ENCODE data around the gene C1QA. TPM values are rescaled to one million over a fixed set of nuclear protein-coding genes. Genes with fewer than 3 reads are reported as not detected.

The C1QA gene
- polyA plus RNA-seq, 3 donors, result 38.2 to 271 (median 173) TPM

DNA sequence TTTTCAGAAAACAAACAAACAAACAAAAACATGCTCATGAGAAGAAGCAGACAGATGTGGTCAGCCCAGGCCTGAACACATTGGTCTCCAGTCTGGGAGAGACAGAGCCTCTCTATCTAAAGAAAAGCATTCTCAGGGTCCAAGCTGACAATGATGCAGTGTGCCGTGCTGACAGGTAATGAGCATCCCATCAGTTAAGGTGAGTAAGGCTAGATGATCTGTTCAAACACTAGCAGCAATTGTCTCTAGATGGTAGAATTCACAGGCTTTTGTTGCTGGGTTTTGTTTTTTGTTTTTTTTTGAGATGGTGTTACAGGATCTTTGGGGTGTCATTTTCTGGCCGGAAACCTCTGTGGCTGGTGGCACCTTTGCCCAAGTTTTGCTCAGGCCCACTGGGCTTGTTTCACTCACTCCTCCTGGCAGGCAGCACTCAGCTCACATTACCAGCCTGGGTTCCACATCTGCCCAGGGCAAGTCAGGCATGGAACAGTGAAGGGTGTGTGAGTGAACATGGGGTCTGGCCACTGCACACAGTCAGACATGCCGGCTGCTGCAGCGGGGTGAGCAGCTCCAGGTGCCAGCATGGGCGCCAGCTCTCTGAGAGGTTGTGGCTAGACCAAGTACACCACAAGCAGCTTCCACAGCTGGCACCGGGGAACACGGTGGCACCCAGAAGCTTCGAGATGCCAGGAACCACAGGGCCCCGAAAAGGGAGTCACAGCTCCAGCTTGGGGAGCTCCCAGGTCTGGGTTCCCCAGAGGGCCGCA lies 2.5 kb upstream of the C1QA start:
- no peak overlapping the region for H3K27ac ChIP-seq (ENCODE audit: low read depth, low read length)
- WGBS, 3 donors, result 83 to 93% (median 91%) methylated on average over 10 of the region's 10 CpGs

DNA sequence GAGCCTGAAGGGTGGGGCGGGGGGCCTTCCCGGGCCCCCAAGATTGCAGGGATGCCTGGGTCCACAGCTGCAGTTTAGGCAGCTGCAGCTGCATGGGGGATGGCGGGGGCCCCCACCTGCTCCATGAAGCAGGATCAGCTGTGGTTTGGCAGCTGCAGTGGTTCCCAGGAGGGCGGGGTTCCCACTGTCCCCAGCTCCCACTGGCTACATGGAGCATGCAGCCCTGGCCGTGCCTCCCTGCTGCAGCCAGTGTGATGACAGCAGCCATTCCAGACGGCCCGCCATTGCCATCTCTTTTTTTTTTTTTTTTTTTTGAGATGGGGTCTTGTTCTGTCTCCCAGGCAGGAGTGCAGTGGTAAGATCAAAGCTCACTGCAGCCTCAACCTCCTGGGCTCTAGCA lies 992 bp upstream of the C1QA start:
- H3K27ac ChIP-seq (ENCODE audit: low read depth, low read length), result no peak overlapping the region
- WGBS, 3 donors, result 24 to 68% (median 66%) methylated on average over 5 to 7 of the region's 7 CpGs

DNA sequence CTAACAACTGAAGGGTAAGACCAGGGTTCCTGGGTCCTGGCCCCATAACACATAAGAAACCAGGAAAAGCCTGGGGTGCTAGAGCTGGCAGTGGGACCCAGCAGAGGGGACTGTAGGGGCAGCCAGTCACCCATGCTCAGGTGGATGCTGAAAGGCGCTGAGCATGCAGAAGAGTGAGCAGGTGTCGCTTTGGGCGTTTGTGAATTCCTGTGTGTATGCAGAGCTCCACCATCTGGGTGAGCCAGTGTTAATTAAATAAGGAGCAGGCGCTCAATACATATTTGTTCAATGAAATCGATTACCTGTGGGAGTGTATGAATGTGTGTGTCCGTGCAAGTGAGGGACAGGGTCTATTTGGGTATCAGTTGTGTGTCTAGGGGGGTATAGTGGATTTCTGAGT lies 499 bp downstream of the C1QA start:
- no peak overlapping the region for H3K27ac ChIP-seq (ENCODE audit: low read depth, low read length)
- WGBS, 3 donors, result 37 to 79% (median 74%) methylated on average over 6 of the region's 6 CpGs

DNA sequence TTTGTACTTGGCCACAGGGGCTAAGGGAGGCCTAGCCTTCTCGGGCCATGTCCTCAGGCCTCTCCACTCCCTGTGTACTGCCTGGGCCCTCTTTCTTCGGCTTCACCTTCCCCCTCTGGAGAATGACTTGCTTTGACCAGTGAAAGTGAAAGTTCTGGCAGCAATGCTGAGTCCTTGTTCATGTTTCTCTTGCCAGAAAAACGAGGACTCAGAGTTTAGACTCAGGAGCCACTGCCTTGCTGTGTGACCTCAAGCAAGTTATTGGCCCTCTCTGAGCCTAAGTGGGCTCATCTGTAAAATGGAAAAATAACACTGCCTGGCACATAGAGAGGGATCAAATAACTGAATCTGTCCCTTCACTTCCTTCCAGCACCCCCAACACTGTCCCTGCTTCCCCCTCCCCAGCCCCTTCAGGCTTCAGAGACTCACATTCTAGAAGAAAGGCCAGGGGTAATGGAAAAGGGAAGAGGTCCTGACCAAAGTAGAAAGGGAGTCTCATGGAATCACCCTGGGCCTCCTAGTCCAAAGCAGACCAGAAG lies 1.5 kb downstream of the C1QA start:
- 56 to 58% (median 57%) methylated on average over 3 of the region's 3 CpGs for WGBS, 3 donors
- no peak overlapping the region for H3K27ac ChIP-seq (ENCODE audit: low read depth, low read length)

DNA sequence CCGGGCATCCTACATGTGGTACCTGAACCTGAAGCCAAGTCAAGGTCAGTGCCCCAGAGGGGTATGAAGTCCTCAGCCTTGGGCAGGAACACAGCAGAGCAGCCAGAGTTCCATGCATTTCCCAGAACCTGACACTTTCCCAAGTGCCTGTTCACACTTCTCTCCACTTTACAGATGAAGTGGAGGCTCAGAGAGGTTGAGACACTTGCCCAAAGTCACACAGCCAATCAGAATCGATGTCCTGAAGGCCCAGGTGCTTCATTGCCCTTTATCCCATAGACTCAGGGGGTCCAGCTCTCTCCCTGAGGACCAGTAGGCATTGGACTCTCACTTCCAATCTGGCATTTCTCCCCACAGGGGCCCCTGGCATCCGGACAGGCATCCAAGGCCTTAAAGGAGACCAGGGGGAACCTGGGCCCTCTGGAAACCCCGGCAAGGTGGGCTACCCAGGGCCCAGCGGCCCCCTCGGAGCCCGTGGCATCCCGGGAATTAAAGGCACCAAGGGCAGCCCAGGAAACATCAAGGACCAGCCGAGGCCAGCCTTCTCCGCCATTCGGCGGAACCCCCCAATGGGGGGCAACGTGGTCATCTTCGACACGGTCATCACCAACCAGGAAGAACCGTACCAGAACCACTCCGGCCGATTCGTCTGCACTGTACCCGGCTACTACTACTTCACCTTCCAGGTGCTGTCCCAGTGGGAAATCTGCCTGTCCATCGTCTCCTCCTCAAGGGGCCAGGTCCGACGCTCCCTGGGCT lies 2.2 kb downstream of the C1QA start:
- 80 to 82% (median 82%) methylated on average over 23 of the region's 23 CpGs for WGBS, 3 donors
- no peak overlapping the region for H3K27ac ChIP-seq (ENCODE audit: low read depth, low read length)

DNA sequence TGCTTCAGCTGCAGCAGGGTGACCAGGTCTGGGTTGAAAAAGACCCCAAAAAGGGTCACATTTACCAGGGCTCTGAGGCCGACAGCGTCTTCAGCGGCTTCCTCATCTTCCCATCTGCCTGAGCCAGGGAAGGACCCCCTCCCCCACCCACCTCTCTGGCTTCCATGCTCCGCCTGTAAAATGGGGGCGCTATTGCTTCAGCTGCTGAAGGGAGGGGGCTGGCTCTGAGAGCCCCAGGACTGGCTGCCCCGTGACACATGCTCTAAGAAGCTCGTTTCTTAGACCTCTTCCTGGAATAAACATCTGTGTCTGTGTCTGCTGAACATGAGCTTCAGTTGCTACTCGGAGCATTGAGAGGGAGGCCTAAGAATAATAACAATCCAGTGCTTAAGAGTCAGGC lies 2.9 kb downstream of the C1QA start:
- WGBS, 3 donors, result 35 to 76% (median 50%) methylated on average over 8 of the region's 8 CpGs
- H3K27ac ChIP-seq (ENCODE audit: low read depth, low read length), result no peak overlapping the region

DNA sequence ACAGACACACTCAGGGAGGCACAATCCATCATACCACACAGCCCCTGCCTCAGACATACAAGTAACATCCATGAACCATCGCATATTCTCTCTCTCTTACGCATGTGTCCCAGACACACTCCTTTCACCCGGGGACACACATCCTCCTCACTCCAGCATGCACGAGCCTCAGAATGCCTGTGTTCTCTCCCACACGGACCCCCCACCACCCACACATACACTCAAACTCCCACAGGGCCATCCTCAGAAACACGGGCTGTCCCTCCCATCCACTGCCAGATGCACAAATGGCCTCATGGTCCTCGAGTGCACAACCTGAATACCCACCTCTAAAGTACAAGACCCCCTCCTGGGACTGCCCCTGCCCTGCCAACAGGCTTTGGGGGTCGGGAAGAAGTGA lies 4.8 kb downstream of the C1QA start:
- WGBS, 3 donors, result 46 to 58% (median 51%) methylated on average over 8 of the region's 8 CpGs
- H3K27ac ChIP-seq (ENCODE audit: low read depth, low read length), result no peak overlapping the region

DNA sequence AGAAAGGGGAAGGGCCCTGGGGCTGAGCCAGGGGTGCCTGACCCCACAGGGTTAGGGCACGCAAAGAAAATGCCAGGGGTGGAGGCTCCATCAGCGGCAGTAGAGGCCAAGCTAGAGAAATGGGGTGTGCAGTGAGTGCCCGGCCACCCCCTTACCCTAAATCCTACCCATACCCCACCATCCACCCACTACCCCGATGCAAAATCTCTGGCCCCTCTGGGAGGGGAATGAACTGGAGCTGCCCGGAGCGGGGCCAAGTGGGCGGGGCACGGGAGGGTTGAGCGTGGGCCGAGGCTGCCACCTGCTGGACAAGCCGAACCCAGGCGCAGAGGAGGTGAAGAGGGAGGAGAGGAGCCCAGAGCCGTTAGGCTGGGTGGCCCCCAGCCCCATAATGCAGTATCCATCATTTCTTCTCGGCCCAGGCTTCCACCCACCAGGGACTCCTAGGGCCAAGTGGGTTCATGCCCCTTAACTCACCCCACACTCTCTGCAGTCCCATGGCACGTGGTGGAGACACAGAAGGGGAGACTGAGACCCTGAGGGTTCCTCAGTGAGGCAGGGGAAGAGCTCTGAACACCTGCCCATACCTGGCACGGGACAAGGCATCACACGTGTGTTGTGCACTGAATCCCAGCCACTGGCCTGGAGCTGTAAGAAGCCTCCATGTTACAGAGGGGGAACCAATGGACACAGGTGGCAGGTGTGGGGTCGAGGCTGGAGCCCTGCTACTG lies 5.6 kb downstream of the C1QA start:
- 8 to 10% (median 8%) methylated on average over 18 of the region's 18 CpGs for WGBS, 3 donors
- no peak overlapping the region for H3K27ac ChIP-seq (ENCODE audit: low read depth, low read length)

DNA sequence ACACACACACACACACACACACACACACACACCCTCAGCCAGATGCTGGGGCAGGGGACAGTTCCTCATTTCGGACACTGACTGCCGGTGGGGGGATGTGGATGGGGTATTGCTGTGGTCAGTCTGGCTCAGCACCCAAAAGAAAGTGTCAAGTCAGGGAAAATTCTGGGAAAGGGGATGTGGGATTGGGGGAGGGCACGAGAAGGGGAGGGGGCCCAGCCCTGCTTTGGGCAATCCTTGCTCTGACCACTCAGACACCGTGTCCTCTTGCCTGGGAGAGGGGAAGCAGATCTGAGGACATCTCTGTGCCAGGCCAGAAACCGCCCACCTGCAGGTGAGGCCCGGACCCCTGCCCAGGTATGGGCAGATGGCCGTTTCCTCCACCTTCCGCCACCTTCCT lies 7.0 kb downstream of the C1QA start, which contains the start of gene C1QC:
C1QC (plus strand) TSS at position 253 of the 400 bp plus-strand sequence. CDS start 391 bp downstream, outside the sequence.
- WGBS, 3 donors, result 63 to 81% (median 68%) methylated on average over 7 to 8 of the region's 8 CpGs
- H3K27ac ChIP-seq (ENCODE audit: low read depth, low read length), result no peak within 1 kb of the TSS

DNA sequence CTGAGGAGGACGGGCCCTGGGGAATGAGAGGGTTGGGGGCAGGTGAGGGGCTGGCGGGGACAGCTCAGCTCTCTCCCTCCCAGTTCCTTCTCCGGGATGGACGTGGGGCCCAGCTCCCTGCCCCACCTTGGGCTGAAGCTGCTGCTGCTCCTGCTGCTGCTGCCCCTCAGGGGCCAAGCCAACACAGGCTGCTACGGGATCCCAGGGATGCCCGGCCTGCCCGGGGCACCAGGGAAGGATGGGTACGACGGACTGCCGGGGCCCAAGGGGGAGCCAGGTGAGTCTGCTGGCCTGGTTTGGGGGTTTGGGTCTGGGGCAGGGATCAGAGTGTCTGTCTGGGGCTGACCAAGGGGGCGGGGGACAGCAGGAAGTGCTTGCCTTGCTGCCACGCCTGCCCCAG lies 7.5 kb downstream of the C1QA start:
- 65 to 91% (median 77%) methylated on average over 10 to 12 of the region's 12 CpGs for WGBS, 3 donors
- H3K27ac ChIP-seq (ENCODE audit: low read depth, low read length), result no peak overlapping the region

DNA sequence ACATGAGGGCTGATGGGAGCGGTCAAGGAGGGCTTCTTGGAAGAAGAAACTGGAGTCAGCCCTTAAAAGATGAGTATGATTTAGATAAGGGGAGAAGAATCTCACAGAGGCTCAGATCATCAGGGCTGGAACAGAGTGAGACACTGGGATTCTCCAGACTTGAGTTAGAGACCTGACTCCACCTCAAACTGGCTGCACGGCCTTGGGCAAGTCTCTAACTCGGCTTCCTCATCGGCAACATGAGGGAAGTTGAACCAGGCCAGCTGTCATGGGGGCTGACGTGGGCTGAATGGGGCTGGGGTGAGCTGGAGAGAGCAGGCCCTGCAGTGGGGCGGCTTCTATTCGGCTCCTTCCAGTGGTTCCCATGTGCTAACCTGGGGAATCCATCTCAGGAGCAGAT lies 9.5 kb downstream of the C1QA start:
- no peak overlapping the region for H3K27ac ChIP-seq (ENCODE audit: low read depth, low read length)
- 66 to 75% (median 69%) methylated on average over 7 of the region's 7 CpGs for WGBS, 3 donors

DNA sequence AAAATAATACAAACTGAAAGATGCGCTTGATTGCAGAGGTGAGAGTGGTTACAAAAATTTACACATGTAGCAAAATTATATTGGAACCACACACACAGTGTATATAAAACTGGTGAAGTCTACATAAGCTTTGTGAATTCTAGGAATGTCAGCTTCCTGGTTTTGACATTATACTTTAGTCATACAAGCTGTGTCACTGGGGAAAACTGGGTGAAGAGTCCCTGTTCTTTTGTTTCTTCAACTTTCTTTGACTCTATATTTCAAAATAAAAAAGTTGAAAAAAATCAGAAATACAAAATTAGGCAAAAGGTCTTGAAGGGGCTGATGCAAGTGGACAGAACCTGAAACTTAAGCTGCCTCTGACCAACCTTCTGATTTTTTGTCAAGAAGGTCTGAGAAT lies 10.0 kb downstream of the C1QA start:
- H3K27ac ChIP-seq (ENCODE audit: low read depth, low read length), result no peak overlapping the region
- WGBS, 3 donors, result 0 to 97% (median 3%) methylated on average over 1 of the region's 1 CpG

DNA sequence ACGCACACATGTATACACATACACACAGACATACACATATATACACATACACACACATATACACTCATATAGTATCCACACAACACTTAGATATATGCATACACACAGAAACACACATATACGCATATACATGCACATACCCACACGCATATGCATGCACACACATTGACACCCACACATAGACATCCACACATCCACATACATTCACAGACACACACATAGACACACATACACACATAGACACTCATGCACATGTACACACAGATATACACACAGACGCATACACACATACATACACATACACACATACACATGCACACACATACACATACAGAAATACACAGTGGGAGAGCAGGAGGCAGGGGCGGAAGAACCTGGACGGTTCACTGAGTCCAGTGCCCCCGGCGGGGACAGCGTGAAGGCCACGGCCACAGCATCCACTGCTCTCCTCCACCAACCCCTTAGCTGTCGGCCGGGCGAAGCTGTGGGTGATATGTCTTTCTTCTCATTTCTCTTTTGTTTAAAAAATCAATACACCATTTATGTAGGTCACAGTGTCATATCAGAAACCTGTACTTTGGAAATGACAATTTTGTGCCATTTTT lies 13.8 kb downstream of the C1QA start:
- WGBS, 3 donors, result 89 to 92% (median 90%) methylated on average over 13 of the region's 13 CpGs
- no peak overlapping the region for H3K27ac ChIP-seq (ENCODE audit: low read depth, low read length)

DNA sequence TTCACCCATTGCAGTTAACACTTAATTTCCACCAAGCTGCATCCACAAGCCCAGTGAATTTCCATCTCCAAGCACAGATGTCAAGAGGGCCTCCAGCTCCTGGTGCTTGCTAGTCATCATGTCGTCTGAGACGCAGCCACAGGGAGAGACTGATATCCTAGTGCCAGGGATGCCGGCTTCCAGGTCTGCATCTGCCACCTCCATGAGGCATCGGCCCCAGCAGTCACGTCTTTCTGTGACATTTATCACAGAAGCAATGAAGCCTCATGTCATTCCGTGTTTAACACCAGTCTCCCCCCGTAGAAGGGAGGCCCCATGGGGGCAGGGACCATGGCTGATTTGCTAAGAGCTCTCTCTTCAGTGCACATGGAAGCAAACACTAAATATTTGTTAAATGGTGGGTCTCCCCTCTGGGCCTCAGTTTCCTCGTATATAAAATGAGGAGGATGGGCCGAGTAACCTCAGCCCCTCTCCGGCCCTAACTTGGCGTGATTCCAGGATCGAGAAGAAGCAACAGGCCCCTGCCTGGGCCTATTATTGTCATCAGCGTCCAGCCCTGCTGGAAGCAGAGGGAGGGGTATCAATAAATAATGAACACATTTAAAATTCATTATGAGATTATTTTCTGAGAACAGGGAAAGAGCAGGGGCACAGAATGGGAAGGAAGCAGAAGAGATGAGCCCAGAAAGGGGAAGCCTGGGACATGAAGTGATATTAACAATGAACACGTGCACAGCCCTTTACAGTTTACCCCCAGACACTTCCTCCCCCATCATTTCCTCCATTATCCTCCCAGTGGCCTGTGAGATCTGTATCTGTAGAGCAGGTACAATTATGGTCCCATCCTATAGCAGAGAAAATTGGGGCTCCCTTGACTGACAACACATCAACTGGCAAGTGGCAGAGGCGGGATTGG lies 15.8 kb downstream of the C1QA start:
- H3K27ac ChIP-seq (ENCODE audit: low read depth, low read length), result no peak overlapping the region
- WGBS, 3 donors, result 65 to 66% (median 65%) methylated on average over 15 of the region's 15 CpGs

DNA sequence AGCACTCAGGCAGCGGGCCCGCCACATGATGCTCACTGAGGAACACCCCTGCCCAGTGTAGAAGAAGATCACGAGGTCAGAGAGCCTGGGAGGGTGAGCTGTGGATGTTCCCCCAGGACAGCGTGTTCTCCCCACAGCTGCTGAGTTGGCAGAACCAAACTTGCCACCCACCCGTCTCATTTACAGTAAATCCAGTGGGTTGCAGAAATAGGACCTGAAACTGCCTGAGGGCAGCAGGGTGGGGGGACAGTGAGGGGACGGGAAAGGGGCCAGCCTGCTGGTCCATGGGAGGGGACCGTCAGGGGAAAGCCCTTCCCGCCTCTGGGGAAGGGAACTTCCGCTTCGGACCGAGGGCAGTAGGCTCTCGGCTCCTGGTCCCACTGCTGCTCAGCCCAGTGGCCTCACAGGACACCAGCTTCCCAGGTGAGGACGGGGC lies 16.5 kb downstream of the C1QA start, which contains the start of gene C1QB:
C1QB (plus strand) TSS at position 356 of the 436 bp plus-strand sequence. CDS start 6,227 bp downstream, outside the sequence.
- no peak within 1 kb of the TSS for H3K27ac ChIP-seq (ENCODE audit: low read depth, low read length)
- WGBS, 3 donors, result 73 to 88% (median 76%) methylated on average over 12 to 13 of the region's 13 CpGs

DNA sequence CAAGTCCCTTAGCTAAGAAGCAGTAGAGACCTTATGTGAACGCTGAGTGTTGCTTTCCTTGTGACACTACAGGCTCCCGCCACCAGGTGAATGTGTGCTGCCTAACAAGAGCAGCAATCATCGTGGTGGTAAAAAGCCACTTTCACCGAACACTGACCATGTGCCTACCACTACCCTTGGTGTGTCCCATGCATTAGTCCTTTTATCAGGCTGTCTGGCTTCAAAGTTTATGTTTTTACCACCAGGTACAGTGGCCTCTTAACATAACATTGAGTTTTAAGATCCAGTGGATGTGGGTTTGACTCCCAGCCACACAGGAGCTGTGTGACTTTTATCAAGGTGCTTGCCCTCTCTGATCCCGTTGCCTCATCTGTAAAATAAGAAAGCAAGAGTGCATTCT lies 18.3 kb downstream of the C1QA start:
- H3K27ac ChIP-seq (ENCODE audit: low read depth, low read length), result no peak overlapping the region
- WGBS, 3 donors, result 61 to 65% (median 62%) methylated on average over 5 of the region's 5 CpGs

DNA sequence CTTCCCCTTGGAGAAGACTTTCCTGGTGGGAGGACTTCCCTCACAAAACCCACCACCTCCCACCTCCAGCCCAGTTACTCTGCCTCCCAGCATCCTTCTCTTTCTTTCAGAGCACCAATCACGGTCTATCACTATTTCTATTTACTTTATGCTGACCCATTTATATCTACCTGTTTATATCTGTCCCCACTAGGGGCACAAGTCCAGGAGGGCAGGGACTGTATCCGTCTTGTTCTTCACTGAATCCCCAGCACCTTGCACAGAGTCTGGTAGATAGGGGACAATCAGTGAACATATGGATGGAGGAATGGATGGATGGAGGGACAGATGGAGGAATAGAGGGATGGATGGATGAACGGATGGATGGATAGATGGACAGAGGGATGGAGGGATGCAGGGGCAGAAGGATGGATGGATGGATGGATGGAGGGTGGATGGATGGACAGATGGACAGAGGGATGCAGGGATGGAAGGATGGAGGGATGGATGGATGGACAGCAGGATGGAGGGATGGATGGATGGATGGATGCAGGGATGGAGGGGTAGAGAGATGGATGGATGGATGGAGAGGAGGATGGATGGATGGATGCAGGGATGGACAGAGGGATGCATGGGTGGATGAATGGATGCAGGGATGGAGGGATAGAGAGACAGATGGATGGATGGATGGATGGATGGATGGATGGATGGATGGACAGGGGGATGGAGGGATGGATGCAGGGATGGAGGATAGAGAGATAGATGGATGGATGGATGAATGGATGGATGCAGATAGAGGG lies 22.1 kb downstream of the C1QA start:
- WGBS, 3 donors, result 50 to 66% (median 63%) methylated on average over 3 of the region's 3 CpGs
- H3K27ac ChIP-seq (ENCODE audit: low read depth, low read length), result no peak overlapping the region

Measured in adipose tissue (tissue), 3 donors.